ENCODE data around the gene SPAG16. TPM values are rescaled to one million over a fixed set of nuclear protein-coding genes. Genes with fewer than 3 reads are reported as not detected.

The SPAG16 gene
- total RNA-seq, 4 donors from 2014 or later = 1.1 to 8.8 (median 6.3) TPM

GRCh38 chr2:214247531-214247930 lies 963.3 kb downstream of the SPAG16 start:
- in situ Hi-C loops (cut with MboI; ENCODE audit: low sequenced_read_pairs in 4 of 4) = no loop called here
- no peaks in the 10 kb centered on the region for H3K27me3 ChIP-seq
- no peaks in the 10 kb centered on the region for H3K36me3 ChIP-seq
- intact Hi-C loops (cut with DNase I; ENCODE audit: low total_unique reads) = no loop called here
- ATAC-seq (no peak), DNase-seq (no peak)
- TF ChIP-seq CTCF (IDR thresholded peaks at IDR 0.05 in 4 of 5, conservative IDR thresholded peaks at IDR 0.05 in 1 of 5) (no peak), POLR2A (IDR thresholded peaks at IDR 0.05) (no peak)
- no peak overlapping the region for H3K4me3 ChIP-seq
- no peaks in the 10 kb centered on the region for H3K4me1 ChIP-seq
- no peak overlapping the region for H3K27ac ChIP-seq
- no peaks in the 10 kb centered on the region for H3K9me3 ChIP-seq

- H3K27ac ChIP-seq = no peak overlapping the region
- in situ Hi-C loops (cut with MboI; ENCODE audit: low sequenced_read_pairs in 4 of 4) (no loop called here), intact Hi-C loops (cut with DNase I; ENCODE audit: low total_unique reads) (no loop called here)
- TF ChIP-seq CTCF (IDR thresholded peaks at IDR 0.05 in 4 of 5, conservative IDR thresholded peaks at IDR 0.05 in 1 of 5) (no peak), POLR2A (IDR thresholded peaks at IDR 0.05) (no peak)
- DNase-seq = no peak
- H3K36me3 ChIP-seq = no peaks in the 10 kb centered on the region
- no peak for ATAC-seq
- no peaks in the 10 kb centered on the region for H3K4me1 ChIP-seq
- no peaks in the 10 kb centered on the region for H3K27me3 ChIP-seq
- H3K4me3 ChIP-seq = no peak overlapping the region
- H3K9me3 ChIP-seq = no peaks in the 10 kb centered on the region
Observed at GRCh38 chr2:214255046-214255445, 970.8 kb downstream of the SPAG16 start.

GRCh38 chr2:214261683-214262082 lies 977.4 kb downstream of the SPAG16 start:
- H3K4me1 ChIP-seq = no peaks in the 10 kb centered on the region
- no peaks in the 10 kb centered on the region for H3K36me3 ChIP-seq
- no peak overlapping the region for H3K4me3 ChIP-seq
- ATAC-seq (no peak), DNase-seq (no peak)
- in situ Hi-C loops (cut with MboI; ENCODE audit: low sequenced_read_pairs in 4 of 4) = no loop called here
- no peak for TF ChIP-seq CTCF (IDR thresholded peaks at IDR 0.05 in 4 of 5, conservative IDR thresholded peaks at IDR 0.05 in 1 of 5)
- TF ChIP-seq POLR2A (IDR thresholded peaks at IDR 0.05) = no peak
- intact Hi-C loops (cut with DNase I; ENCODE audit: low total_unique reads) = no loop called here
- no peaks in the 10 kb centered on the region for H3K9me3 ChIP-seq
- H3K27me3 ChIP-seq = no peaks in the 10 kb centered on the region
- no peak overlapping the region for H3K27ac ChIP-seq

GRCh38 chr2:214264171-214264570 lies 979.9 kb downstream of the SPAG16 start:
- TF ChIP-seq CTCF (IDR thresholded peaks at IDR 0.05 in 4 of 5, conservative IDR thresholded peaks at IDR 0.05 in 1 of 5) = no peak
- TF ChIP-seq POLR2A (IDR thresholded peaks at IDR 0.05) = no peak
- Histone ChIP-seq H3K27ac (no peak overlapping the region), H3K27me3 (no peaks in the 10 kb centered on the region), H3K4me3 (no peak overlapping the region), H3K36me3 (no peaks in the 10 kb centered on the region), H3K9me3 (no peaks in the 10 kb centered on the region), H3K4me1 (no peaks in the 10 kb centered on the region)
- no peak for DNase-seq
- no peak for ATAC-seq
- intact Hi-C loops (cut with DNase I; ENCODE audit: low total_unique reads) = no loop called here
- in situ Hi-C loops (cut with MboI; ENCODE audit: low sequenced_read_pairs in 4 of 4) = no loop called here

GRCh38 chr2:214265991-214266489 lies 981.8 kb downstream of the SPAG16 start:
- Histone ChIP-seq H3K9me3 (no peaks in the 10 kb centered on the region), H3K27ac (no peak overlapping the region), H3K4me3 (no peak overlapping the region), H3K27me3 (no peaks in the 10 kb centered on the region), H3K4me1 (no peaks in the 10 kb centered on the region), H3K36me3 (no peaks in the 10 kb centered on the region)
- DNase-seq (no peak), ATAC-seq (no peak)
- intact Hi-C loops (cut with DNase I; ENCODE audit: low total_unique reads) = no loop called here
- TF ChIP-seq POLR2A (IDR thresholded peaks at IDR 0.05) (no peak), CTCF (IDR thresholded peaks at IDR 0.05 in 4 of 5, conservative IDR thresholded peaks at IDR 0.05 in 1 of 5) (no peak)
- in situ Hi-C loops (cut with MboI; ENCODE audit: low sequenced_read_pairs in 4 of 4) = no loop called here
